ENCODE measurements around the gene RNF126.

Gene RNF126

DNA sequence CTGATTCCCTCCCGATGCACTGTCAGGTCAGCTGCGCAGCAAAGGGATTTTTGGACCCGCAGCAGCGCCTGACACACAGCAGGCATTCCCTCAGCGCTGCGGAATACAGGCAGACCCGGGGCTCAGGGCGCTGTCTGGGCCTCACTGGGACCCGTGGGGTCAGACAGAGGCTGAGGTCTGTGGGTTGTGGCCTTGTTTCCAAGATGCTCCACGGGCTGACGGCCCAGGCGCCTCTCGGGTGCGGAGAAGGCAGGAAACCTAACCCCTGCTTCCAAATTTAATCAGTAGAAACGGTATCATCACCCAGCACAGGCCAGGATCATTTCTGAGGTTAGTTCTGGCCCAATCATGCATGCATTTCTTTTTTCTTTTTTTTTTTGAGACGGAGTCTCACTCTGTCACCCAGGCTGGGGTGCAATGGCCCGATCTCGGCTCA, 686 bp upstream of the RNF126 start:
- DNase-seq (ENCODE audit: low read depth, low spot score) = no peak

DNA sequence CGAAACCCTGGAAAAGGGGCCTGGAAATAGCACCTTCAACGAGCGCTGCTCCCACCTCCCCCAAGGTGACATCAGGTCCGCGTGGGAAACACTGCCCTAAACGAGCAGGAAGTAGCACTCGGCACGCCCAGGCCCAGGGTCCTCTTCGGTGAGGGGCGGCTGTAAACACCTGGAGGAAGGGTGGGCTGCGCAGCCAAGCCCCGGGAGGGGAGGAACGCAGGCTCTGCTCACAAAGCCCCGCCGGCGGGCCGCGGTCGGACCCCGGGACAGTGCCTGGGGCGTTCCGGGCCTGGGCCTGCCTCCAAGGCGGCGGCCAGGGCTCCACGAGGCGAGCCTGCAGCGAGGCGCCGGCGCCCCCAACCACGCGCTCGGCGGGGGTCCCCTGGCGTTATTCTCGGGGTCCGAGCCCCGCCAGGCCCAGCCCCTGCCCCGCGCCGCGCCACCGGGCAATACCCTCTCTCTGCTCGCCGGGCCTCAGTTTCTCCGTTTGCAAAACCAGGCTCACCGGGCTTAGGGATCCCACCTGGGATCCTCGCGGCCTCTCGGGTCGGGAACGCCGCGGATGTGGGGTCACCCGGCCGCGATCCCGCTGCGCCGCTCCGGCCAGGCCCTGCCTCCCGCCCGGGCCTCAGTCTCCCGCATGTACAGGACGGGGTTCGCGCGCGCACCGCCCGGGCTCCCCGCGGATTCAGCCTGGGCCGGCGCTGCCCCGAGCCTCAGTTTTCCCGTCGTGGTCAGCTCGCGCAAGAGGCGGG, 630 bp downstream of the RNF126 start:
- DNase-seq (ENCODE audit: low read depth, low spot score) = peak; percentile 69

DNA sequence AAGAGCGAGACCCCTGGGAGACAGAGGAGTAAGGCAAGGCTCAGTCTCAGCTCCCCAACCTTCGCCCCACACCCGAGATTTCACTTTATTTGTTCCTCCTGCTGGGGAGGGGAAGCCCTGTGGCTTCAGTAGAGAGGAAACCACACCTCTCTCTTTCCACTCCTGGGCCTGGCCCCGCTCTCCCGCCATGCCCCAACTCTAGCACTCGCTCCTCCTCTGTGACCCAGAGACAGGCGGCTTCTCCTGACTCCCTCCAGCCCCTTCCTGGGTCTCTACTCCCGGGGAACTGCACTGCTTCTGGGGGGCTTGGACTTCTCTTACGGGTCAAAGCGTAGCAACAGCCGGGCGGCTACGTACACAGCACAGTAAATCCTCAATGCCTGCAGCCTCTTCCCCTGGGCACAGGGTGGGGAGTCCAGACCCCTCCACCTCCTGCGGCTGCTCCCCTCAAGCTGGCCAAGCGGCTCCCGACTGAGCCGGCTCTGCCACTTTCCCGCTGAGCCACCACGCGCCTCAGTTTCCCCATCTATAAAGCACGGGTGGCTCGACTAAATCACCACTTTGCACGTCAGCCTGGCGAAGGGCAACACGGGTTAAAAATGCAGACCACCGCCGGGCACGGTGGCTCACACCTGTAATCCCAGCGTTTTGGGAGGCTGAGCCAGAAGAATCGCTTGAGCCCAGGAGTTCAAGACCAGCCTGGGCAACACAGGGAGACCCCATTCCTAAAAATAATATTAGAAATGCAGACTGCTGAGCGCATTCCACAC, 1.4 kb downstream of the RNF126 start:
- no peak for DNase-seq (ENCODE audit: low read depth, low spot score)

DNA sequence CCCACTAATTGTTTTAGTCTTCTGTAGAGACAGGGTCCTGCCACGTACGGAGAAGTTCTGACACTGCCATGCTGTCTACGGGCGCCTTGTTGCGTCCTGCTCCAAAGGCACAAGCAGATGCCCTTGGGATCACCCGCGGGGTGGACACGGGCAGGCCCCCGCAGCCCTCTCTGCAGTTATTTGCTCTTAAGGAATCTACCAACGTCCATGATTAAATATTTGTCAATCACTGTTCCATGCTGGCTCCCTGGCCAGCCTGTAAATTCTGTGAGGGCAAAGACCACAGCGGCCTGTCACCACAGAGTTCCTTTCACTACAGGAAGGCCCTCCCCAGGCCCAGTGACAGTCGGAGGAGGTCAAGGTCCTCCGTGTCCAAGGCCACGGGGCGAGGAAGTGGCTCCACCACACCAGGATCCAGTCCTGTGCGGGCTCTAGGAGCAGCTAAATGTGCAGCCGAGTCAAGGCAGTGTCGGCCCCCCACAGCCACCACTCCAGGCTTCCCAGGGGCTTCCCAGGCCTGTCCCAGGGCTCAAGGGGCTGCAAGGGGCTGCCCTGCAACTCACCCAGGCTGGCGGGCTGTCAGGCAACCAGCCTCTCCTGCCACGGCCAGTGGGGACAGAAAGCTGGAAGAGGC, 2.1 kb downstream of the RNF126 start:
- no peak for DNase-seq (ENCODE audit: low read depth, low spot score)

DNA sequence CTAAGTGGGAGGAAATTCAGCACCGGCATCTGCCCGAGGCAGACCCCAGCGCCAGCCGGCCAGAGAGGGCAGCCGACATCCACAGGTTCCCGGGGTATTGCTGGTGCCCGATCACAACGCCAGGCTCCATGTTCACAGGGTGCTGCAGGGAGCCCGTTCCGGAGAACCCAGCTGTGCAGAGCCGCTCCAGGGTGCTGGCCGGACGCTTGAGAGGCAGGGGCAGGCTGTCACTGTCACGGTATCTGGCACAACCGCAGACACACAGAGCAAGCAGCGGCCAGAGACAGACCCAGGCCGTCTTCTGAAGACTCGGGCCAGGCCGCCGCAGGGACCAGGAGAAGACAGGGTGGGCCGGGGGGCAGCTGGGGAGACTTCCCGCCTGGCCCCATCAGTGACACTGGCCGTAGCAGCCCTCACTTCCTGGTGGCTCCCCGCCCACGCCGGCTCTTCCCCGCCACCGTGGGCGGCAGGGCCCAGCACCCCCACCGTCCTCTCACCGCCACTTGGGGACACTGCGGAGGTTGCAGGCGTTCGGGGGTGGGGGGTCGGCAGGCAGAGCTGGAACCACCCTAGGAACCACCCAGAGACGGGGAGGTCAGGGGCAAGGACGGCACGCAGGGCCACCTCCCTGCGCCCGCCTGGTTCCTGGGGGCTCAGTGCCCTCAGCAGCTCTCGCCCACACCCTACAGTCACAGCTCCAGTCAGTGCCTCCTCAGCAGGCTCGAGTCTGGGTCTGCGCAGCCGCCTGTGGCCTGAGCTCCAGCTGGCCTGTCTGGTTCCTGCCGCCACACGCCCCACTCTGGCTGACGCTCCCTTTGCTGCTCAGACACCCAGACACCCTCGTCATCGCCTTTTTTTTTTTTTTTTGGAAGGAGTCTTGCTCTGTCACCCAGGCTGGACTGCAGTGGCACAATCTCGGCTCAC, 3.8 kb downstream of the RNF126 start:
- no peak for DNase-seq (ENCODE audit: low read depth, low spot score)

DNA sequence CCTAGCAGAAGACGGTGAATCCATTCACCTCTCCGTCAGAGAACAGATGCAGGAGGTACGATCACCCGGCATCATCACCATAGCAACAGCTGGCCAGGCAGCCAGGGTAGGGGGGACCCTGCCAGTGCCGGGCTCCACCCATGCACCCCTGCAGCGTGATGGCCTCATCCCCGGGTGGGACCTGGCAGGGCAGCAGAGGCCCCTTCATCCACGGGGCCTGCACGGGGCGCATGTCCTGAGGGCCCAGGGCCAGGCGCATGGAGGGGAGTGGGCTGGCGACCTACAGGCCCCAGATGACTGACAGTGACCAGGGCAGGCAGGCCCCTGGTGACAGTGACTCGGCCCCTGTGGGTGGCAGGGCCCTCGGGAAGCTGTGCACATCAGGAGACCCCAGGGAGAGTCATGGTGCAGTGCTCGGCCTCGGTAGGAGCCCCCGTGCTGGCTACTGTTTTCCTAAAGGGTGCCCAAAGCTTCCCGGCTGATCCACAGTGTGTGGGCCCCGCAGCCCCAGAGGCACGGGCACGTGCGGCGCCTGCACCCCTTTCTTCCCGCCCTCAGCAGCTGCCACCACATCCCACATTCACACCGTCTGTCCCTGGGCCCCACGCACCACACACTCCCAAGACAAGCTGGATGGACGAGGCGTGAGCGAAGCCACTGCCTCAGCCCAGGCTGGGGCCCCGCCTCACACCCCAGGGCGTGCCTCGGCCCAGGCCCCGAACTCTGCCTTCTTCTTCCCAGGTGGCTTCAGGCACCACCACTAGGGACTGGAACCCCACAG, 4.8 kb downstream of the RNF126 start:
- no peak for DNase-seq (ENCODE audit: low read depth, low spot score)

DNA sequence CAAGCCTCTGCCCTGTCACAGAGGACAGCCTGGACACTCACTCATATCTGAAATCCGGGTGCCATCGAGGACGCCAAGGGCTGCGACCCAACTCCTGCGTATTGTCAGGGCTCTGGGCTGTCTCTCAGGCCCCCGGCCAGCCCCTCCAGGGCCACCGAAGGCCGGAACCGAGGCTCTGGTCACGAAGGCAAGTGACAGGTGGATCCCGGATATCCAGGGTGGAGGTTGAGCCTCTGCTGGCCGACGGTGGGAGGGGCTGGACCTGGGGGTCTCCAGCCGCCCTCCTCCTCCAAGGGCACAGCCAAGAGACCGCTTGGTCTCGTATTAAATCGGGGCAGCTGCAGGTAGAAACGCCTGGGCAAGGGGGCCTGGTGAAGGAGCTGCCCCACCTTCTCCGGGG, 5.4 kb downstream of the RNF126 start:
- no peak for DNase-seq (ENCODE audit: low read depth, low spot score)

DNA sequence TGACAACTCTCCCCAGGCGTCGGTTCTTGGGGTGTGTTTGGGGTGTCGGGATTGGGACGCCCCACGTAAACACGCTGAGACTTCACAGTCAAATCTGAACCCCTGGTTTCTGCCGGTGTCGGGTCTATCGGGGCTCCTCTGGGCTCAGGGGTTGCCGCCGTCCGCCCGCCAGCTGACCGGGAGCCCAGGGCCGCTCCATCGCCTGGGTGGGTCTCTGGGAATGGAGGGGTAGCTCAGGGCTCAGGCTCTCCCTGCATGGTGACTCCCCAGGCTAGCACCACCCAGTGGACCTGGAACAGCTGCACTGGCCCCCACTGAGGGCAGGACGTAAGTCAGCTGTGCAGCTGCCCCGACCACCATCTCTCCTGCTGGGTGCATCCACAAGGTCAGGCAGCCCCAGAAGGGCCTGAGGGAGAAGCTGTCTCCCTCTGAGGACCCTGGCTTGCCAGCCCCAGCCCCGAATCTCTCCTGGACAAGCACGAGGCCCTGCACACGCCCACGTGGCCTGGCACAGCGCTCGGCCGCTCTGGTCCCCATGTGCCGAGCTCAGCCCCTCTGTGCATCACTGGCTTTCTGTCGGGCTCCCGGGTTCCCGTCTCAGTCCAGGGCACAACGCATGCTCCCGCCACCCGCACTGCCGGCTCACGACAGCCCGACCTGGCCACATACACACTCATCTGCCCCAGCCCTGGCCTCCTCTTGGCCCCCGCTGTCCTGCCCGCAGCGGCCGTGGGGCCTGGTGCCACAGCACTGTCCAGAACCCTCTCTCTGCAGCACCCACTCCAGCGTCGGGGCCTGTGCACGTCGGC, 6.1 kb downstream of the RNF126 start:
- DNase-seq (ENCODE audit: low read depth, low spot score) = no peak

DNA sequence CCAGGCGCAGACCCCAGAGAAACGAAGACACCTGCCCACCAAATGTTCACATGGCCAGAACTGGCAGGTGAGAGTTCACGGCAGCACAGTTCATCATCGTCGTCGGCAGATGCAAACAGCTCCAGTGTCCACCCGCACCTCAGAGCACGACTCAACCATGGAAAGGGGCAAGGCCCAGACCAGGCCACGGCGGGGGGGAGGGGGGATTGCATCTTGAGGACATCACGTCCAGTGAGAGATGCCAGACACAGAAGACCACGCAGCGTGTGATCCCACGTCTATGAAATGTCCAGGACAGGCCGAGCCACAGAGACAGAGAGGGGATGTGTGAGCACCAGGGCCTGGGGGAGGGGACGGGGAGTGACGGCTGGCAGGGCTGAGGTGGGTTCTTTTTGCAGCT, 7.3 kb downstream of the RNF126 start:
- DNase-seq (ENCODE audit: low read depth, low spot score) = no peak

DNA sequence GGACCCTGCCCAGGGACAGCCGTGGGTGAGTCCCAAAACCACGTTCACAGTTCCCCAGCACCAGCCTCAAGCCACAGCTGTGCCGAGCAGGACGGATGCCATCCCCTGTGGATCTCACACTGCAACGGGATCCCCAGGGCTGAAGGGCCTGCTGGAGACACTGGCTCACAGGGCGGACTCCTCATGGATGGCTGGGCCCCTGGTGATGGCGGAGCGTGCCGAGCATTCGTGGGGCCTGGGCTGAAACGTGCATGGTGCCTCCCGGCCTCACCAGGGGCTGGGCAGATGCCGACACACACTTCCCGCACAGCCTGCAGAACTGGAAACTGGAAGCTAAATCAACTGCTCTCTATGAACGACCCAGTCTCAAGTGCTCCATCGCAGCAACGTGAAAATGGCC, 9.6 kb downstream of the RNF126 start:
- no peak for DNase-seq (ENCODE audit: low read depth, low spot score)

DNA sequence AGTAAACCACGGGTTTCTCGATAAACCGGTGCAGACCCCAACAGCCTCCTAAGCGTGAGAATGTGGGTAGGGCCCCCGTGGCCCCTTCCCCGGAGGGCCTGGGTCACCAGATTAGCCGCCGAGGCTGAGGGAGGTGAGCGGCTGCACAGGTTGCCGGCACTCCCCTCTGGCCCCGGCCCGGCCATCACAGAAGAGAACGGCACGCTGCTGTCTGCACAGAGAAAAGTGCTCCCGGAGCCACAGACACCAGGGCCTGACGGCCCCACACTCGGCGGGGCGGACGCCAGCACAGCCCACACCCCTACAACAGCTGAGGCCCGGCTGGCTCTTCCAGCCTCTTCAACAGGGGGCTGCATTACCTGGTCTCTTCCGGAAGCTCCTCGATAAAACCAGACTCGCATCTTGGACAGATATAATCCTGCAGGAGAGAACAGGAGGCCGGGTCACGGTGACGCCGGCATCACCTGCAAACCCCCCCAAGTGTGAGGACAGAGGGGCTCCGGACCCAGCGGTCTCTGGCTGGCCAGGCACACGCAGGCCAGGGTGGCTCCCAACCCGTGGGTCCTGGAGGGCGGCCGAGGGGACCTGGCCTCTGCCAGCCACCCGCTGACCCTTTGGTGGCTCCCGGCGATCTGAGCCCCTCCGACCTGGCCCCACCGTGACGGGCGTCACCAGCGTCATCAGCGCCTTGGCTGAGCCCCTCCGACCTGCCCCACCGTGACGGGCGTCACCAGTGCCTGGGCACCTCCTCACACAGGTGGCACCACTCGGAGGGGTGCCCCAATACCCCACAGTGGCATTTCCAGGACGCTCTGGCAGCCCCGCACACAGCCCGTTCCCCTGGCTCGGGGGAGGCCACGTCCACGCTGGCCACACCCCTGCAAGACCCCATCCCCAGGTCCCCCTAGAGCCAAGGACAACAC, 10.3 kb downstream of the RNF126 start:
- no peak for DNase-seq (ENCODE audit: low read depth, low spot score)

DNA sequence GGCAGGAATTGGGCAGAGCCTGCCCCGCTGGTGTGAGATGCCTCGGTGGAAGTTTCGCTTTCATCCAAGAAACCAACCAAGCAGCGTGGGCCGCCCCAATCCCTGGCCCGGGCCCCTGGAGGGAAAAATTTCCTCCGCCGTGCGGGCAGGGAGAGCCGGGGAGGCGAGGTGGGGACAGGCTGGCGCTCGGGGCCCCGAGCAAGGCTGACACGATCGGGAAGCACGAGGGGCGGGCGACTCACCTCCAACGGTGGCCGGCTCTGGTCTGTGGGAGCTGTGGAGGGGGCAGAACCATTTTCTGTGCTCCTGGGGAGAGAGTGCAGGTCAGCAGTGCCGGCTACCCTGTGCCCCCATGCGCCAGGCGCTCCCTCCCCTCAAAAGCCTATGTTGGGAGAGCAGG, 11.0 kb downstream of the RNF126 start:
- no peak for DNase-seq (ENCODE audit: low read depth, low spot score)

DNA sequence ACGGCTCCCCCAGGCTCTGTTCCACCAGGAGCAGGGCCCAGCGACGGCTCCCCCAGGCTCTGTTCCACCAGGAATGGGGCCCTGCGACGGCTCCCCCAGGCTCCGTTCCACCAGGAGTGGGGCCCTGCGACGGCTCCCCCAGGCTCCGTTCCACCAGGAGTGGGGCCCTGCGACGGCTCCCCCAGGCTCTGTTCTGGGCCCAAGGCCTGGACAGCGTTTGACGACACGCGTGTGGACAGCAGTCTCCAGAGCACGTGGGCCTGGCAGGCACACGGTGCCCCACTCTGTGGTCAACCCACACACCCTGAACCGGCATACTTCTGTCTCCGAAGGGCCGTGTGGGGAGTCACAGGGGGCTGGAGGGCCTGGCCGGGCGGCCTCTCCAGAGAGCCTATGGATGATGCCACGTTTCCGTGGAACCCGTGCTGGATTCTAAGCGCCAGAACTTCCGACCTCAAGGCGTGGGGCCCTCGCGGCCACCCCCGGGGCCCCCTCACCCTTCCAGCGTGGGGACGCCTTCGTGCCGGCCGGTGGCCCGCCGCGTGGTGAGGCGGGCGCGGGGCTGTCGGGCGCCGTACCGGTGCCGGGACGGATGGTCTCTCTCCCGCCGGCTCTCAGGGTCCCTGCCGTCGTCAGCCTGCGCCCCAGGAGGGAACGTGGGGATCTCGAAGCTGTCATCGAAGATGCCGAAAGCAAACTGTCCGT, 11.7 kb downstream of the RNF126 start:
- DNase-seq (ENCODE audit: low read depth, low spot score) = no peak

DNA sequence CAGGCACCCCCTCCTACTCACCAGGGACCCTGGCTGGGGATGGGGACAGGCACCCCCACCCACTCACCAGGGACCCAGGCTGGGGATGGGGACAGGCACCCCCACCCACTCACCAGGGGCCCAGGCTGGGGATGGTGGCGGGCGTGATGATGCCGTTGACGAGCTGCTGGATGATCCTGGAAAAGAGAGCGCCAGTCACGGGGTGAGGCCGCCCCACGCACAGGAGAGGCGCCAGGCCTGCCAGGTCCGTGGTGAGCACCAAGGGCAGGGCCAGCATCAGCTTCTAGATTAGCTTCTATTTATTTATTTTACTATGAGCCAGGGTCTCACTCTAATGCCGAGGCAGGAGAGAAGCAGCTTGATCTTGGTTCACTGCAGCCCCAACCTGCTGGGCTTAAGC, 12.9 kb downstream of the RNF126 start:
- DNase-seq (ENCODE audit: low read depth, low spot score) = no peak

DNA sequence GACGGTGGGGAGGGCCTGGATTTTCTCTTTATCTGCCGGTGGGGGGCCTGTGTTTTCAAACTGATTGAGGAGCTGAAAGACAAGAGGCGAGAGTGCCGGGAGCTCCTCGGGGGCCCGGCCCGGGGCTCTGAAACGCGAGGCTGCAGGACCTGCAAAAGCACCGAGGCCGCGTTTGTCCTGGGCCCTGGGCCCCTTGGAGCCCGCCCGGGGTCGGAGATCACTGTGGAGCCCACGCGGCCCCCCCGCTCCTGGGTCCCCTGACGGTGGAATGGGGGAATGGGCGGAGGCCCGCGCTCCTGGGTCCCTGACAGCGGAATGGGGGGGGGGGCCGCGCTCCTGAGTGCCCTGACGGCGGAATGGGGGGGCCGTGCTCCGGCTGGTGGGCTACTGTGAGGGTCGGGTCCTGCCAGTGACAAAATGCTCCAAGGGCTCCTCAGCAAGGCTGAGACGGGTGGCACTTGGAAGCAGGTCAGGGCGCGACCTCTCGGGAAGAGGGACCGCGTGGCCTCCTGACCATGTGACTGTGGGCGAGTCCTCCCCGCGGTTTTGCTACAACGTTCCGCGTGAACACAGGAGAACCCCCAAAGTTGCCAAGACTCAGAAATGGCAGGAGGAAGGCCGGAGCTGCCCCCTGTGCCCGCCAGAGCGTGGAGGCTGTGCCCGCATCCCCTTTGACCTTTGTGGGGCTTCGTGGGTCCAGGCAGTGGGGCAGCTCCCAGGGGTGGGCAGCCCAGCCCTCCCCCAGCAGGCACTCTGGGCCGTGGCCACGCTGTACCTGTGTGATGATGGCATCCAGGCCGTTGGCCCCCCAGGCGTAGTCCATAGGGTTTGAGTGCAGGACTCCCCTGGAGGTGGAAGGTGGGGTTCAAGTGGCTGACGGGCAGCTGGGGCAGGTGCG, 13.9 kb downstream of the RNF126 start:
- DNase-seq (ENCODE audit: low read depth, low spot score) = no peak

DNA sequence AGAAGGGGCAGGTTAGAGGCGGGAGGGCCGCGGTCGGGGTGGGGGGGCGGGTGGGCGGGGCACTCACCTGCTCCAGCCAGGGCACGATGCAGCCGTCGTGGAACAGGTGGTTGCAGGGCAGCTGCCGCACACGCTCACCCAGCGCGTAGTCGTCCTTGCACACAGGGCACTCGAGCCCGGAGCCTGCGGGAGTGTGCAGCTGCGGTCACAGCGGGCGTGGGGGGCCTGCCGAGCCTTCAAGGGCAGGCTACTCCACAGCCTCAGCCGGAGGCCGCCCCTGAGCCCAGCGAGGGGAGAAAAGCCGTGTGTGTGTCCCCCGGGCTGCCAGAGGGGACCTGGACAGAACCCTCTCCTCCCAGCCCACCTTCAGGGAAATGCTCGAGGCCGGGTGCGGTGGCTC, 14.7 kb downstream of the RNF126 start:
- no peak for DNase-seq (ENCODE audit: low read depth, low spot score)

DNA sequence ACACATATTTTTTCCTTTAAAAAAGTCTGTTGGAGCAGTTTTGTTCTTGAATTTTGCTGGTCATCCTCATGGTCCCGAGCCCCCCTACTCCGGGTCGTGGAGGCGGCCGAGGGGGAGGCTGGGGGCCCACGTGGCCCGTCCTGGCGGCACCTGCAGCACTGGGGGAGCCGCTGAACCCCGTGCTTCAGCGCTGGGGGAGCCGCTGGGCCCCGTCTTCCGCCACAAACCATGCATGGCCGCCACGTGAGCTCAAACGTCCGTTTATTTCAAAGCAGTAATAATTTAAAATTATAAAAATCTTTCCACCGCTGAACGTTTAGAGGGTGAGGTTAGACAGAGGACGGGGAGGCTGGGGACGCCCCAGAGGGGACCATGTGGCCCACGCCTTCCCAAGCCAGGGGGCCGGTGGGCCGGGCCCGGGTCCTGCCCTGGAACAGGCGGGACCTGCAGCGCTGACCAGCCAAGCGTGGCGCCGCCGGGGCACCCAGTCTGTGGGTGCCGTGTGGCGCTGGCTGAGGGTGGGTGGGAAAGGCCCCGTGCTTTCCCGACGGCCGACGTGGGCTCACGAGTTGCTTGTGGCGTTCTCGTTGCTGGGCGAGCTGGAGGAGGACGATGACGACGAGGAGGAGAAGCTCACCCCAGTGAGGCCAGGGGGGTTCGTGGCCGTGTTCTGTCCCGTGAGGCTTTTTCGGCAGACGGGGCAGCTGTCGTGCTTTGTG, 15.3 kb downstream of the RNF126 start:
- DNase-seq (ENCODE audit: low read depth, low spot score) = no peak
